GM23338 (cell line): ENCODE measurements around the gene ASGR2. TPM values are rescaled to one million over a fixed set of nuclear protein-coding genes. Genes with fewer than 3 reads are reported as not detected.

Source experiments
- EZH2phosphoT487 ChIP-seq: fragments of 200-600 bp; sonication (generic); IDR thresholded peaks from one replicate; pipeline ENCODE4 v1.8.1; 2018; ENCODE audit warnings: antibody characterized with exemption; ENCODE audit not compliant: unreplicated experiment
- JUNB ChIP-seq: IDR thresholded peaks from one replicate; pipeline ENCODE4 v1.6.1; 2016; ENCODE audit warnings: antibody characterized with exemption; ENCODE audit not compliant: unreplicated experiment
- polyA plus RNA-seq: library from polyadenylated mRNA; unstranded; fragments of >200 nt; fragmentation: Nextera tagmentation; extraction: Ambion mirVana; gene quantifications from 2 replicates; pipeline ENCODE4 v1.2.1, GENCODE V29; 2016
- small RNA-seq: library from RNA; depleted of rRNA; stranded (forward); fragments of <200 nt; gene quantifications from one replicate; pipeline ENCODE3, GENCODE V24; 2014; ENCODE audit warnings: low replicate concordance
- total RNA-seq: library from RNA; depleted of rRNA; stranded (reverse); fragments of >200 nt; shearing (Covaris generic); gene quantifications from 2 replicates; pipeline ENCODE4 v1.2.3, GENCODE V29; 2014; rRNA removed
- TF ChIP-seq, protein P1 (sequence below), 2 experiments: fragments of 200-600 bp in 1 of 2; sonication (generic) in 1 of 2; conservative IDR thresholded peaks; 2 replicates each; pipeline versions ENCODE4 v1.5.1 to v1.6.1; 2016 to 2017; ENCODE audit warnings: antibody characterized with exemption in 2 of 2, low read depth in 2 of 2, mild to moderate bottlenecking in 2 of 2, moderate library complexity in 1 of 2

The ASGR2 gene
- total and polyA plus RNA-seq, 2 experiments from 2014 or later, result 0.97 TPM; not detected in 1

DNA sequence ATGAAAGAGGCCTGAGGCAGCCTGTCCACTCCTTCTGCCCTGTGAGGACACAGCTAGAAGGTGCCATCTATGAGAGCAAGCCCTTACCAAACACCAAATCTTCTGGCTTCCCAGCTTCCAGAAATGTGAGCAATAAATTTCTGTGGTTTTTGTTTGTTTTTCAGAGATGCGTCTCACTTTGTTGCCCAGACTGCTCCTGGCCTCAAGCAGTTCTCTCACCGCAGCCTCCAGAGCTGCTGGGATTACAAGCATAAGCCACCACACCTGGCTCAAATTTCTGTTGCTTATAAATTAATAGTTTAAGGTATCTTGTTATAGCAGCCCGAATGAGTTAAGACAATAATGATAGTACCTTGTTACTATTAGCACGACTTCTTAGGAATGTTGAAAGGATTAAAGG lies 58.2 kb downstream of the ASGR2 start (continued):
- TF ChIP-seq, protein P1, sequence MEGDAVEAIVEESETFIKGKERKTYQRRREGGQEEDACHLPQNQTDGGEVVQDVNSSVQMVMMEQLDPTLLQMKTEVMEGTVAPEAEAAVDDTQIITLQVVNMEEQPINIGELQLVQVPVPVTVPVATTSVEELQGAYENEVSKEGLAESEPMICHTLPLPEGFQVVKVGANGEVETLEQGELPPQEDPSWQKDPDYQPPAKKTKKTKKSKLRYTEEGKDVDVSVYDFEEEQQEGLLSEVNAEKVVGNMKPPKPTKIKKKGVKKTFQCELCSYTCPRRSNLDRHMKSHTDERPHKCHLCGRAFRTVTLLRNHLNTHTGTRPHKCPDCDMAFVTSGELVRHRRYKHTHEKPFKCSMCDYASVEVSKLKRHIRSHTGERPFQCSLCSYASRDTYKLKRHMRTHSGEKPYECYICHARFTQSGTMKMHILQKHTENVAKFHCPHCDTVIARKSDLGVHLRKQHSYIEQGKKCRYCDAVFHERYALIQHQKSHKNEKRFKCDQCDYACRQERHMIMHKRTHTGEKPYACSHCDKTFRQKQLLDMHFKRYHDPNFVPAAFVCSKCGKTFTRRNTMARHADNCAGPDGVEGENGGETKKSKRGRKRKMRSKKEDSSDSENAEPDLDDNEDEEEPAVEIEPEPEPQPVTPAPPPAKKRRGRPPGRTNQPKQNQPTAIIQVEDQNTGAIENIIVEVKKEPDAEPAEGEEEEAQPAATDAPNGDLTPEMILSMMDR (conservative IDR thresholded peaks at IDR 0.05; ENCODE audit: low read depth in 2 of 2), result no peak
- TF ChIP-seq EZH2phosphoT487 (no peak), JUNB (no peak)

Small RNA genes lying within 50 kb of the gene (small RNA-seq; reads per million reads assigned to genes)
- not detected for gene AC120057.1

Other genes with a start within 250 kb of the ASGR2 start
- gene ALOX12, start 118.8 kb downstream of the ASGR2 start, total RNA-seq, result 0.66 and 1.2 TPM in 2 replicates
- 1.5 and 1.8 TPM in 2 replicates for gene ALOX12, start 118.8 kb downstream of the ASGR2 start, polyA plus RNA-seq
- 126 and 134 TPM in 2 replicates for gene RNASEK, start 102.2 kb downstream of the ASGR2 start, total RNA-seq
- 296 and 298 TPM in 2 replicates for gene RNASEK, start 102.2 kb downstream of the ASGR2 start, polyA plus RNA-seq
- gene BCL6B, start 91.8 kb downstream of the ASGR2 start, total RNA-seq, result 4.2 and 4.5 TPM in 2 replicates
- 2.1 and 3.3 TPM in 2 replicates for gene BCL6B, start 91.8 kb downstream of the ASGR2 start, polyA plus RNA-seq
- gene SLC16A13, start 78.8 kb downstream of the ASGR2 start, total RNA-seq, result 4.4 and 4.7 TPM in 2 replicates
- gene SLC16A13, start 78.8 kb downstream of the ASGR2 start, polyA plus RNA-seq, result 1.2 and 2.2 TPM in 2 replicates
- 0.42 TPM in 1 of 2 replicates, not detected in the other for gene SLC16A11, start 70.7 kb downstream of the ASGR2 start, total RNA-seq
- gene SLC16A11, start 70.7 kb downstream of the ASGR2 start, polyA plus RNA-seq, result 0.68 and 1.4 TPM in 2 replicates
- not detected in 2 replicates for gene CLEC10A, start 34.6 kb downstream of the ASGR2 start, total RNA-seq
- not detected in 2 replicates for gene CLEC10A, start 34.6 kb downstream of the ASGR2 start, polyA plus RNA-seq
- gene ASGR1, start 64.5 kb upstream of the ASGR2 start, total RNA-seq, result 5.3 and 9.0 TPM in 2 replicates
- 5.9 and 8.3 TPM in 2 replicates for gene ASGR1, start 64.5 kb upstream of the ASGR2 start, polyA plus RNA-seq
- 28.7 and 31.0 TPM in 2 replicates for gene DLG4, start 105.0 kb upstream of the ASGR2 start, total RNA-seq
- 7.7 and 11.1 TPM in 2 replicates for gene DLG4, start 105.0 kb upstream of the ASGR2 start, polyA plus RNA-seq
- gene ACADVL, start 105.1 kb upstream of the ASGR2 start, total RNA-seq, result 108 and 152 TPM in 2 replicates
- gene ACADVL, start 105.1 kb upstream of the ASGR2 start, polyA plus RNA-seq, result 139 and 156 TPM in 2 replicates
- 53.9 and 80.6 TPM in 2 replicates for gene DVL2, start 119.7 kb upstream of the ASGR2 start, total RNA-seq
- gene DVL2, start 119.7 kb upstream of the ASGR2 start, polyA plus RNA-seq, result 17.6 and 19.7 TPM in 2 replicates
- 33.2 and 51.0 TPM in 2 replicates for gene PHF23, start 124.6 kb upstream of the ASGR2 start, total RNA-seq
- gene PHF23, start 124.6 kb upstream of the ASGR2 start, polyA plus RNA-seq, result 35.4 and 36.6 TPM in 2 replicates
- gene GABARAP, start 127.6 kb upstream of the ASGR2 start, total RNA-seq, result 88.8 and 128 TPM in 2 replicates
- 497 and 520 TPM in 2 replicates for gene GABARAP, start 127.6 kb upstream of the ASGR2 start, polyA plus RNA-seq
- gene CTDNEP1, start 136.9 kb upstream of the ASGR2 start, total RNA-seq, result 93.4 and 109 TPM in 2 replicates
- gene CTDNEP1, start 136.9 kb upstream of the ASGR2 start, polyA plus RNA-seq, result 48.1 and 55.2 TPM in 2 replicates
- 23.2 and 41.4 TPM in 2 replicates for gene ELP5, start 137.4 kb upstream of the ASGR2 start, total RNA-seq
- 38.3 and 40.9 TPM in 2 replicates for gene ELP5, start 137.4 kb upstream of the ASGR2 start, polyA plus RNA-seq
- 111 and 117 TPM in 2 replicates for gene CLDN7, start 147.7 kb upstream of the ASGR2 start, total RNA-seq
- 46.1 and 50.7 TPM in 2 replicates for gene CLDN7, start 147.7 kb upstream of the ASGR2 start, polyA plus RNA-seq
- 10.2 and 13.6 TPM in 2 replicates for gene SLC2A4, start 166.9 kb upstream of the ASGR2 start, total RNA-seq
- 6.3 and 6.9 TPM in 2 replicates for gene SLC2A4, start 166.9 kb upstream of the ASGR2 start, polyA plus RNA-seq
- 20.6 and 36.5 TPM in 2 replicates for gene YBX2, start 179.8 kb upstream of the ASGR2 start, total RNA-seq
- gene YBX2, start 179.8 kb upstream of the ASGR2 start, polyA plus RNA-seq, result 22.1 and 22.5 TPM in 2 replicates
- 791 and 833 TPM in 2 replicates for gene EIF5A, start 192.8 kb upstream of the ASGR2 start, total RNA-seq
- 1,562 and 1,621 TPM in 2 replicates for gene EIF5A, start 192.8 kb upstream of the ASGR2 start, polyA plus RNA-seq
- 64.8 and 83.4 TPM in 2 replicates for gene GPS2, start 200.5 kb upstream of the ASGR2 start, total RNA-seq
- gene GPS2, start 200.5 kb upstream of the ASGR2 start, polyA plus RNA-seq, result 117 and 122 TPM in 2 replicates
- gene NEURL4, start 214.5 kb upstream of the ASGR2 start, total RNA-seq, result 36.8 and 42.3 TPM in 2 replicates
- 6.3 and 6.7 TPM in 2 replicates for gene NEURL4, start 214.5 kb upstream of the ASGR2 start, polyA plus RNA-seq
- gene ACAP1, start 221.7 kb upstream of the ASGR2 start, total RNA-seq, result 30.7 and 35.8 TPM in 2 replicates
- gene ACAP1, start 221.7 kb upstream of the ASGR2 start, polyA plus RNA-seq, result 40.1 and 43.9 TPM in 2 replicates
- gene KCTD11, start 237.3 kb upstream of the ASGR2 start, total RNA-seq, result 7.7 and 8.8 TPM in 2 replicates
- 2.2 and 2.3 TPM in 2 replicates for gene KCTD11, start 237.3 kb upstream of the ASGR2 start, polyA plus RNA-seq
- not detected in 2 replicates for gene TMEM95, start 240.3 kb upstream of the ASGR2 start, total RNA-seq
- gene TMEM95, start 240.3 kb upstream of the ASGR2 start, polyA plus RNA-seq, result not detected in 2 replicates